ENCODE measurements around the gene WDR18. TPM values are rescaled to one million over a fixed set of nuclear protein-coding genes. Genes with fewer than 3 reads are reported as not detected.

WDR18 gene, protein sequence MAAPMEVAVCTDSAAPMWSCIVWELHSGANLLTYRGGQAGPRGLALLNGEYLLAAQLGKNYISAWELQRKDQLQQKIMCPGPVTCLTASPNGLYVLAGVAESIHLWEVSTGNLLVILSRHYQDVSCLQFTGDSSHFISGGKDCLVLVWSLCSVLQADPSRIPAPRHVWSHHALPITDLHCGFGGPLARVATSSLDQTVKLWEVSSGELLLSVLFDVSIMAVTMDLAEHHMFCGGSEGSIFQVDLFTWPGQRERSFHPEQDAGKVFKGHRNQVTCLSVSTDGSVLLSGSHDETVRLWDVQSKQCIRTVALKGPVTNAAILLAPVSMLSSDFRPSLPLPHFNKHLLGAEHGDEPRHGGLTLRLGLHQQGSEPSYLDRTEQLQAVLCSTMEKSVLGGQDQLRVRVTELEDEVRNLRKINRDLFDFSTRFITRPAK
- 41.9 to 70.4 TPM (median 66.9 TPM) in 5 replicates for total RNA-seq (2022; extraction: Qiagen RNA extraction)

DNA sequence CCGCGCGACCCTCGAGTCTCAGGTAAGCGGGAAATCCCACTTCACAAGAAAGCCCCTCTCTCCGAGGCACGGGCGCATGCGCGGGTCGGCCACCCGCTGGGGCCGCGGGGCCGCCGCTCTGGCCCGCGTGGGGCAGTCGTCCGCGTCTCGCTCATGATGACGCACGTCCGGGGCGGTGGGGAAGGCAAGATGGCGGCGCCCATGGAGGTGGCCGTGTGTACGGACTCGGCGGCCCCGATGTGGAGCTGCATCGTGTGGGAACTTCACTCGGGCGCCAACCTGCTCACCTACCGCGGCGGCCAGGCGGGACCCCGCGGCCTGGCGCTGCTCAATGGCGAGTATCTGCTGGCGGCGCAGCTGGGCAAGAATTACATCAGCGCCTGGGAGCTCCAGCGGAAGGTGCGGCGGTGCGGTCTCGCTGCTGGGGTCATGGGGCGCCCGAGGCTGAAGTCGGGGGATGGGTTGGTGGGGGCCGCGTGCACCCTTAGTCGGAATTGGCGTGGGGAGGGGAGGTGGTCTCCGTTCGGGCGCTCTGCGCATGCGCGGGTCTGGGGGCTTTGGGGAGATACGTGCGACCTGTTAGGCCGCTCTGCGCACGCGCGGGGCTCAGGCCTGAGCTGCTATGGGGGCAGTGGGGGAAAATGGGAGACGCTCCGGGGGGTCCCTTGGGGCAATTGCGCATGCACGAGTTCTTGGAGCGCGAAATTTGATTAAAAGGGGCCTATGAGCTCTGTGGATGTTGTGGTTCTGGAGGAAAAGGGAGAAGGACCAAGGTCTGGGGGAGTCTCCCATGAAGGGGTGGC lies at the start of gene WDR18:
Gene WDR18 (plus strand): TSS at position 181 of the 803 bp plus-strand sequence. CDS start 9 bp downstream, at position 190.

DNA sequence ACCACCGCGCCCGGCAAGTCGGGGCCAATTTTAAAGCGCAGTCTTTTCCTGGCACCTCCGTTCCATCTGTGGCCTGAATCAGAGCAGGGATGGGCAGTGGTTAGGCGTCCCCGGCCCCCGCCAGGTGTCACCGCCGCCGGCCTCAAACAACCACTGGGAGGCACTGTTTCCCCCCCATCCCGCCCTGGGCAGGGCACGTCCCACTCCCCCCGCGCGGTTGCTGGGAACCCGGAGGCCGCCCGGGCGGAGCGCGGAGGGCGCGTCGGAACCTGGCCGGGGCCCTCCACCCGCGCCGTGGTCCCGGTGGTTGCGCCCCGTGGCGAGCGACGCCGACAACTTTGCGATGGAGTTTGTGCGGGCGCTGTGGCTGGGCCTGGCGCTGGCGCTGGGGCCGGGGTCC lies 15.9 kb downstream of the WDR18 start, which contains the start of gene GRIN3B:
Gene GRIN3B (plus strand): TSS at position 325 of the 400 bp plus-strand sequence. CDS start 19 bp downstream, at position 344.

DNA sequence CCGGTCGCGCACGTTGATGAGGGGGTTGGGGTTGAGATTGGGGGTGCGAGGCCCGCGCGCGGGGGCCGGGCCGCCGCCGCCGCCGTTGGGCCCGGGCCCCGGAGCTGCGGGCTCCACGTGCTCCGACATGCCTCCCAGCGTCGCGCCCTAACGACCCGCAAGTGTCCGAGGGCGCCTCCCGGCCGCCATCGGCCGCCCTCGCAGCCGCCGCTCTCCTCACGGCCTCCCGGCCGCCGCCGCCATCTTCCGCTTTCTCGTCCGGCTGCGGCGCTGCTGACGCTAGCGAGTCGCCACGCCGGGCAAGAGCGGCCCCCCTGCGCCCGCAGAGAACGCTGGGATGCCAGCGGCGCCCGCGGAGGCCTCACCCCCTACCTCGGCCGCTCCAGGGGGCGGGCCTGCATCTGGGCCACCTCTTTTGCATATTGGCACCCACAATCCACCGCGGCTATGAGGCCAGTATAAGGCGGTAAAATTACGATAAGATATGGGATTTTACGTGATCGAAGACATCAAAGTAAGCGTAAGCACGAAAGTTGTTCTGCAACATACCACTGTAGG lies 36.8 kb downstream of the WDR18 start, which contains the start of gene TMEM259:
Gene TMEM259 (minus strand): TSS at position 256 of the 558 bp plus-strand sequence. CDS start 127 bp downstream, at position 129.

DNA sequence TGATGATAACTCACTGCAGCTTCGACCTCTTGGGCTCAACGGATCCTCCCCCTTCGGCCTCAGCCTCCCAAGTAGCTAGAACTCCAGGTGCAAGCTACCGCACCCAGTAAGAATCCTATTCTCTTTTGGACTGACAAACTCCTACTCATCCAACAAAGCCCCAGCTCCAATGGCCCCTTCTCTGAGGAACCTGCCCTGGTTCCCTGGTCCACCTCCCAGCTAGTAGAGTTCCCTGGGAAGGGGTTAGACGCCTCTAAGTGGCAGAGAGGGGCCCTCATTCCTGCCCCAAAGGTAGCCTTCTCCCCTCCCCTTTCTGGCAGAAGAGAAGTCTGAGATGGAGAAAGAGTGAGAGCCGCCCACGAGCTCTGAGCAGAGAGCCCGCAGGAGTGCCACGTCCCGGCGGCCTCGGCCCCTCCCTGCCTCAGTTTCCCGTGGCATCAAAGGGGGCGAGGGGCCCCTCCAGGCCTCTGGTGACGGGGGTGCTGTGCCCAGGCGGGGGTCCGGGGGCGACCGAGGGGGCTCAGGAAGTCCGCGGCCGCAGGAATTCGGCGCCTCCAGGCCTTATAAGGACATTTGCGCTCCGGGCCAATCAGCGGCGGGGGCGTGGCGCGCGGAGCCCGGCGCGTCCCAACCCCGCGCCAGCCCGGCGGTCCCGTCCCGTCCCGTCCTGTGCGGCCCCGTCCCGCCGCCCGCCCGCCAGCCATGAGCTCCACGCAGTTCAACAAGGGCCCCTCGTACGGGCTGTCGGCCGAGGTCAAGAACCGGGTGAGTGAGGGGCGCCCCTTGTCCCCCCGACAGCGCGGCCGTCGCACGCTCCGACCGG lies 42.0 kb downstream of the WDR18 start, which contains the start of gene CNN2:
Gene CNN2 (plus strand): TSS at position 649 of the 823 bp plus-strand sequence. CDS start 54 bp downstream, at position 703.

DNA sequence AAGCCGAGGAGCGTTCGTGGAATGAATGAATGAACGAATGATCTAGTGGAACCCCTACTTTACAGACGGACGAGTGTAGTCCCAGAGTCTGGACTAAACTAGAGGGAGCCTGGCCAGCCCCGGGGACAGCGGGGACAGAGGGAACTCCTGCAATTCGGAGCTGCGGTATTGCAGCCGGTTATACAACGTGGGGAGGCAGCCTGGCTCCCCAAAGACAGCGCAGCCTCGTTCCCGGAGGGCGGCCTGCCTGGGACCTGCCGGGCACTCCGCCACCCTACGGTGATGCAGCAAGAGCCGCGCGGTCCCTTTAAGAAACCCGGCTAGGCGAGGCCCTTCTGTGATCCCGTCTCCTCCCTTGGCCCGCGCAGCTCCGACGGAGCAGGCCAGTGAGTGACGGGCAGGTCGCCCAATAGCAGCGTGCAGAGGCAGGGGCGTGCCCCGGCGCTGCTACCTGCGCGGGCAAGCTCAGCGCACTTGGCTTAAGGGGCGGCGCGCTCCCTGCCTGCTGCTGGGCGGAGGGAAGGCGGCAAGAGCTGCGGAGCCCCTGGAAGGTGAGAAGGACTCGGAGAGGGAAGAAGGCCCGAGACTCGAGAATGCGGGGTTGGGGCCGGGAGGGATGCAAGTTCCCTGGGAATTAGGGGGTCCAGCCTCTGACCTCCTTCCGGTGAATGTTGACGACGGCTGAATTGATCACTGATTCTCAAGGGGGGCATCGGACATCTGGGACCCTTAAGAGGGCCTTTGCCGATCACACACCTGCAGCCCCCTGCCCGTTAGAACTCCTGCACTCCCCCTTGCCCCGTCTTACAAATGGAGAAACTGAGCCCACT lies 55.7 kb downstream of the WDR18 start, which contains the start of gene ABCA7:
Gene ABCA7 (plus strand): TSS at position 462 of the 830 bp plus-strand sequence. CDS start 1,255 bp downstream, outside the sequence.

Other genes with a start within 250 kb of the WDR18 start
- 73.4 to 86.5 TPM (median 79.6 TPM) in 5 replicates for gene MISP, start 233.2 kb upstream of the WDR18 start, total RNA-seq (2022; extraction: Qiagen RNA extraction)
- 195 to 244 TPM (median 206 TPM) in 5 replicates for gene PTBP1, start 186.9 kb upstream of the WDR18 start, total RNA-seq (2022; extraction: Qiagen RNA extraction)
- 2.5 to 5.6 TPM (median 3.7 TPM) in 5 replicates for gene PLPPR3, start 162.4 kb upstream of the WDR18 start, total RNA-seq (2022; extraction: Qiagen RNA extraction)
- 0.14 to 0.56 TPM (median 0.23 TPM) in 5 replicates for gene AZU1, start 156.5 kb upstream of the WDR18 start, total RNA-seq (2022; extraction: Qiagen RNA extraction)
- gene PRTN3, start 143.3 kb upstream of the WDR18 start, total RNA-seq (2022; extraction: Qiagen RNA extraction) = 0.14 to 0.46 TPM (median 0.43 TPM) in 5 replicates
- gene ELANE, start 132.0 kb upstream of the WDR18 start, total RNA-seq (2022; extraction: Qiagen RNA extraction) = 0.09 to 0.46 TPM (median 0.20 TPM) in 5 replicates
- gene CFD, start 124.7 kb upstream of the WDR18 start, total RNA-seq (2022; extraction: Qiagen RNA extraction) = 8.2 to 22.5 TPM (median 20.7 TPM) in 5 replicates
- gene MED16, start 91.2 kb upstream of the WDR18 start, total RNA-seq (2022; extraction: Qiagen RNA extraction) = 13.1 to 25.9 TPM (median 23.8 TPM) in 5 replicates
- not detected in 5 replicates for gene RNU6-9, start 90.9 kb upstream of the WDR18 start, total RNA-seq (2022; extraction: Qiagen RNA extraction)
- 30.7 to 39.0 TPM (median 37.7 TPM) in 5 replicates for gene R3HDM4, start 71.1 kb upstream of the WDR18 start, total RNA-seq (2022; extraction: Qiagen RNA extraction)
- 0.18 to 0.53 TPM (median 0.47 TPM) in 5 replicates for gene KISS1R, start 67.0 kb upstream of the WDR18 start, total RNA-seq (2022; extraction: Qiagen RNA extraction)
- gene ARID3A, start 58.3 kb upstream of the WDR18 start, total RNA-seq (2022; extraction: Qiagen RNA extraction) = 4.5 to 5.5 TPM (median 4.9 TPM) in 5 replicates
- 1.6 to 3.6 TPM (median 2.4 TPM) in 5 replicates for gene GRIN3B, start 16.1 kb downstream of the WDR18 start, total RNA-seq (2022; extraction: Qiagen RNA extraction)
- gene TMEM259, start 36.8 kb downstream of the WDR18 start, total RNA-seq (2022; extraction: Qiagen RNA extraction) = 88.1 to 125 TPM (median 119 TPM) in 5 replicates
- not detected in 5 replicates for gene RNU6-2, start 37.2 kb downstream of the WDR18 start, total RNA-seq (2022; extraction: Qiagen RNA extraction)
- gene CNN2, start 42.3 kb downstream of the WDR18 start, total RNA-seq (2022; extraction: Qiagen RNA extraction) = 70.3 to 98.3 TPM (median 87.8 TPM) in 5 replicates
- 12.7 to 19.5 TPM (median 15.0 TPM) in 5 replicates for gene ABCA7, start 55.8 kb downstream of the WDR18 start, total RNA-seq (2022; extraction: Qiagen RNA extraction)
- 3.2 to 4.9 TPM (median 4.7 TPM) in 5 replicates for gene ARHGAP45, start 82.8 kb downstream of the WDR18 start, total RNA-seq (2022; extraction: Qiagen RNA extraction)
- gene POLR2E, start 111.0 kb downstream of the WDR18 start, total RNA-seq (2022; extraction: Qiagen RNA extraction) = 189 to 252 TPM (median 230 TPM) in 5 replicates
- 385 to 499 TPM (median 481 TPM) in 5 replicates for gene GPX4, start 119.6 kb downstream of the WDR18 start, total RNA-seq (2022; extraction: Qiagen RNA extraction)
- gene SBNO2, start 189.9 kb downstream of the WDR18 start, total RNA-seq (2022; extraction: Qiagen RNA extraction) = 28.6 to 34.8 TPM (median 32.0 TPM) in 5 replicates
- gene STK11, start 221.4 kb downstream of the WDR18 start, total RNA-seq (2022; extraction: Qiagen RNA extraction) = 34.1 to 37.9 TPM (median 35.8 TPM) in 5 replicates